Brain microvascular endothelial cell (primary cell): ENCODE measurements around the gene DUSP7.

ENCODE experiments used
- DNase-seq: peaks from one replicate; pipeline ENCODE4 v3.0.0-alpha.2; 2020
- H3K27ac ChIP-seq: fragments of 250-450 bp; sonication (Bioruptor Pico); 2 replicates; pipeline ENCODE4 v1.5.1; 2020; ENCODE audit warnings: mild to moderate bottlenecking, moderate library complexity
- H3K27me3 ChIP-seq: fragments of 250-450 bp; sonication (Bioruptor Pico); replicated peaks from 2 replicates; pipeline ENCODE4 v1.5.1; 2020; ENCODE audit warnings: mild to moderate bottlenecking
- H3K36me3 ChIP-seq: fragments of 250-450 bp; sonication (Bioruptor Pico); replicated peaks from 2 replicates; pipeline ENCODE4 v1.5.1; 2020; ENCODE audit warnings: mild to moderate bottlenecking
- H3K4me3 ChIP-seq: 2 replicates; pipeline ENCODE4 v1.5.1; 2011; ENCODE audit warnings: low read depth, mild to moderate bottlenecking, control low read depth, low read length, moderate library complexity
- CTCF ChIP-seq: IDR thresholded peaks from 2 replicates; pipeline ENCODE4 v1.5.1; 2011; ENCODE audit warnings: low read depth, mild to moderate bottlenecking, moderate library complexity, low read length, control low read depth, inconsistent platforms; ENCODE audit errors: missing control alignments
- in situ Hi-C: cut with HindIII; loops from 2 replicates; pipeline ENCODE4 v1.10.0; 2017; ENCODE audit warnings: low sequenced_read_pairs, low pct_ligation_motif_present

Gene DUSP7

GRCh38 chr3:52006017-52006819, 50.2 kb downstream of the DUSP7 start:
- Histone ChIP-seq H3K36me3 (no peaks in the 10 kb centered on the region), H3K27ac (no peak overlapping the region), H3K27me3 (no peaks in the 10 kb centered on the region), H3K4me3 (no peak overlapping the region)
- in situ Hi-C loops, result no loop called here
- TF ChIP-seq CTCF, result no peak
- no peak for DNase-seq

DNA sequence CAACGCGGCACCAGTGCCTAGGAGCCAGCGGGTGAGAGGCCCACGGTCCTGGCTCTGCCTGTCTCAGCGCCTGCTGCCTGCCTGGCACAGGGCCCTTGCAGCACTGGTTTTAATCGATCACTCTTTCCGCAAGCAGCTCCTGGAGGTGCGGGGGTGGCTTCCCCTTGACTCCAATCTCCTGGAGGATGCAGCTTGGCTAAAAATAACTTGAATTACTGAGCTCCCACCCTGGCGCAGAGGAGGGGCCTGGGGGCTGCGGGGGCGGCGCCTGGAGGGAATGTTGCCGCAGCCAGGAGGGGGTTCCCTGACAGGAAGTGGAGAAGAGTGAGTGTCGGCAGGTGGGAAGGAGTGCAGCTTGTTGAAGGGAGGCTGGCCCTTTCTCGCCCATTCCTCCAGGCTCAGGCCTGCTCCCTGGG, 50.8 kb downstream of the DUSP7 start:
- no peak overlapping the region for H3K4me3 ChIP-seq
- TF ChIP-seq CTCF, result no peak
- no peak overlapping the region for H3K27ac ChIP-seq
- peak; percentile 28 for DNase-seq
- no peaks in the 10 kb centered on the region for H3K36me3 ChIP-seq
- no peaks in the 10 kb centered on the region for H3K27me3 ChIP-seq
- in situ Hi-C loops, result no loop called here

- in situ Hi-C loops, result no loop called here
- DNase-seq, result no peak
- no peak overlapping the region for H3K4me3 ChIP-seq
- no peak overlapping the region for H3K27ac ChIP-seq
- no peaks in the 10 kb centered on the region for H3K27me3 ChIP-seq
- no peak for TF ChIP-seq CTCF
- H3K36me3 ChIP-seq, result no peaks in the 10 kb centered on the region
These were observed 51.4 kb downstream of the DUSP7 start for GRCh38 chr3:52004906-52005395.

DNA sequence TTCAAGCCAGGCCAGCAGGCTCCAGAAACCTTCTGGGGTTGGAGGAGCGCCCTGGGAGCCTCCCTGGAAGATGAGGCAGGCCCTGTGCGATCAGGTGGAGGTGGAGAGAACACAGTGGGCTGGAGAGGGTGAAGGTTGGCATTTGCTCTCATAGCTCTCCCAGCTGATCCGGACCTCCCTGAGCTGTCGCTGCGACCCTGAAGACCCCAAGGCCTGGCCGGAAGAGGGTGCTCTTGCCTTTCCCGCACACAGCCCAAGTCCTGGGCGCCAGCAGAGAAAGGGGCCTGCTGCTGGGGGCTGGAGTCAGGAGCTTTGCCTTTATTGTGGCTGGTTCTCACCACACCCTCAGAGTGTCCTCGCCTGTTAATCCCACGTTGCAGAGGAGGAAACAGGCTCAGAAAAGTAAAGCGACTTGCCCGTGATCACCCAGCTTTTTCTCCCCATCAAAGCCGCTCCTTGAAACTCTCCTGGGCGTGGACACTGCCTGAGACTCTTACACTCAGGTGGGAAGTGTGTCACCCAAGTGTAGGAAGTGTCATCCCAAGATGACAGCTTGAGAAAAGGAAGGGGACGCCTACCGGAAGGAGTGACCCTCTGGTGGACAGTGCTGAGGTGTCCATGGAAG, 52.1 kb downstream of the DUSP7 start:
- H3K27ac ChIP-seq, result no peak overlapping the region
- no peaks in the 10 kb centered on the region for H3K27me3 ChIP-seq
- H3K4me3 ChIP-seq, result no peak overlapping the region
- no peak for DNase-seq
- H3K36me3 ChIP-seq, result no peaks in the 10 kb centered on the region
- peak; percentile 86 for TF ChIP-seq CTCF
- in situ Hi-C loops, result no loop called here

- Histone ChIP-seq H3K4me3 (no peak overlapping the region), H3K27me3 (no peaks in the 10 kb centered on the region), H3K36me3 (no peaks in the 10 kb centered on the region), H3K27ac (no peak overlapping the region)
- in situ Hi-C loops, result no loop called here
- no peak for TF ChIP-seq CTCF
- DNase-seq, result no peak
These were observed 53.6 kb downstream of the DUSP7 start for GRCh38 chr3:52002748-52003147.
